ENCODE data around the gene VASH2. TPM values are rescaled to one million over a fixed set of nuclear protein-coding genes. Genes with fewer than 3 reads are reported as not detected.

Gene VASH2
- total and polyA plus RNA-seq, 2 of the 8 experiments (the other 6 are each of a cell fraction or from before 2014, with no cell fraction given), result 44.0 to 187 TPM

GRCh38 chr1:212937034-212937433 is 13.3 kb upstream of the VASH2 start (continued):
- TF ChIP-seq CHD7 (IDR thresholded peaks at IDR 0.05; ENCODE audit: insufficient replicate concordance, low read length), result no peak
- no peak for TF ChIP-seq BACH1 (IDR thresholded peaks at IDR 0.05; ENCODE audit: low read length)
